IMR-90 (cell line): ENCODE data around the gene RELL1. TPM values are rescaled to one million over a fixed set of nuclear protein-coding genes. Genes with fewer than 3 reads are reported as not detected.

Experiments
- ATAC-seq: fragments of 200-7000 bp; cut with Tn5 transposase; 2 replicates; pipeline ENCODE4 v1.9.1; 2020; ENCODE audit warnings: low read depth, mild to moderate bottlenecking, moderate library complexity
- BruUV-seq: library from RNA; stranded (reverse); fragments of 400-500 nt; replicated peaks from 2 replicates; lab custom pipeline; 2021; lab: Mats Ljungman, UMichigan
- CTCF ChIA-PET: fragments of 300-600 bp; formaldehyde crosslinking; extraction: SDS; loops from one replicate; lab custom pipeline; 2021; ENCODE audit warnings: antibody characterized with exemption; lab: Yijun Ruan, JAX
- POLR2A ChIA-PET: fragments of 300-600 bp; sonication (Branson Sonifier 250); formaldehyde crosslinking; loops from one replicate; lab custom pipeline; 2022; ENCODE audit warnings: antibody characterized with exemption; ENCODE audit not compliant: unreplicated experiment; lab: Charles Lee
- DNase-seq: peaks from one replicate; pipeline ENCODE4 v3.0.0; 2013
- H2AFZ ChIP-seq: replicated peaks from 2 replicates; pipeline ENCODE3; 2013; ENCODE audit warnings: low read length, mild to moderate bottlenecking; ENCODE audit not compliant: poor library complexity
- H2AK5ac ChIP-seq: 2 replicates; pipeline ENCODE4 v1.6.1; 2013; ENCODE audit warnings: low read depth, low read length, inconsistent platforms
- H2AK9ac ChIP-seq: replicated peaks from 2 replicates; pipeline ENCODE3; 2013; ENCODE audit warnings: mild to moderate bottlenecking, low read depth, low read length, moderate library complexity; ENCODE audit not compliant: poor library complexity
- H2BK120ac ChIP-seq: 2 replicates; pipeline ENCODE4 v1.6.1; 2013; ENCODE audit warnings: low read depth, low read length, inconsistent platforms
- H2BK15ac ChIP-seq: 3 replicates; pipeline ENCODE4 v1.6.1; 2013; ENCODE audit warnings: low read depth, low read length, inconsistent platforms
- H2BK20ac ChIP-seq: 2 replicates; pipeline ENCODE4 v1.6.1; 2013; ENCODE audit warnings: low read depth, mild to moderate bottlenecking, inconsistent platforms, low read length, moderate library complexity
- H2BK5ac ChIP-seq: 2 replicates; pipeline ENCODE4 v1.6.1; 2013; ENCODE audit warnings: mild to moderate bottlenecking, low read depth, low read length, inconsistent platforms; ENCODE audit not compliant: poor library complexity, severe bottlenecking
- H3K14ac ChIP-seq: replicated peaks from 2 replicates; pipeline ENCODE4 v1.6.1; 2013; ENCODE audit warnings: low read depth, low read length, inconsistent platforms
- H3K18ac ChIP-seq: 2 replicates; pipeline ENCODE4 v1.6.1; 2013; ENCODE audit warnings: low read depth, low read length, control low read depth
- H3K23ac ChIP-seq: 2 replicates; pipeline ENCODE4 v1.6.1; 2013; ENCODE audit warnings: low read depth, low read length, inconsistent platforms
- H3K27ac ChIP-seq: 2 replicates; pipeline ENCODE4 v1.5.1; 2013; ENCODE audit warnings: mild to moderate bottlenecking, control low read depth, low read length; ENCODE audit not compliant: insufficient read depth
- H3K27me3 ChIP-seq: 2 replicates; pipeline ENCODE4 v1.6.1; 2013; ENCODE audit warnings: low read length; ENCODE audit not compliant: control insufficient read depth, insufficient read depth
- H3K36me3 ChIP-seq: 2 replicates; pipeline ENCODE4 v1.6.1; 2013; ENCODE audit warnings: low read length, mixed read lengths; ENCODE audit not compliant: control insufficient read depth, insufficient read depth
- H3K4ac ChIP-seq: 2 replicates; pipeline ENCODE4 v1.6.1; 2013; ENCODE audit warnings: low read depth, low read length, inconsistent platforms
- H3K4me1 ChIP-seq: 2 replicates; pipeline ENCODE4 v1.6.1; 2013; ENCODE audit warnings: low read length, mixed read lengths; ENCODE audit not compliant: control insufficient read depth, insufficient read depth
- H3K4me2 ChIP-seq: 2 replicates; pipeline ENCODE4 v1.6.1; 2013; ENCODE audit warnings: low read depth, mild to moderate bottlenecking, control low read depth, low read length, moderate library complexity
- H3K4me3 ChIP-seq: 2 replicates; pipeline ENCODE4 v1.5.1; 2013; ENCODE audit warnings: low read depth, mild to moderate bottlenecking, control low read depth, low read length, moderate library complexity; ENCODE audit not compliant: insufficient read depth
- H3K56ac ChIP-seq: 2 replicates; pipeline ENCODE4 v1.6.1; 2013; ENCODE audit warnings: low read length, inconsistent platforms; ENCODE audit not compliant: insufficient read depth; ENCODE audit errors: extremely low read depth
- H3K79me1 ChIP-seq, 2 experiments: 2 replicates each; pipeline ENCODE4 v1.6.1; 2013; ENCODE audit warnings: low read length in 2 of 2, inconsistent platforms in 1 of 2, low read depth in 1 of 2
- H3K9ac ChIP-seq: 2 replicates; pipeline ENCODE4 v1.6.1; 2013; ENCODE audit warnings: low read depth, low read length, control low read depth
- H3K9me1 ChIP-seq: 2 replicates; pipeline ENCODE4 v1.6.1; 2013; ENCODE audit warnings: low read length, inconsistent platforms; ENCODE audit not compliant: insufficient read depth
- H3K9me3 ChIP-seq: 2 replicates; pipeline ENCODE4 v1.6.1; 2013; ENCODE audit warnings: low read length; ENCODE audit not compliant: control insufficient read depth, insufficient read depth
- H4K20me1 ChIP-seq: 2 replicates; pipeline ENCODE4 v1.6.1; 2013; ENCODE audit warnings: low read length, inconsistent platforms; ENCODE audit not compliant: insufficient read depth
- H4K5ac ChIP-seq: 2 replicates; pipeline ENCODE4 v1.6.1; 2013; ENCODE audit warnings: mild to moderate bottlenecking, low read depth, low read length, control low read depth
- H4K8ac ChIP-seq, 2 experiments: 2 replicates each; pipeline ENCODE4 v1.6.1; 2013; ENCODE audit warnings: low read depth in 2 of 2, low read length in 2 of 2, control low read depth in 1 of 2, inconsistent platforms in 1 of 2
- H4K91ac ChIP-seq: 2 replicates; pipeline ENCODE4 v1.6.1; 2013; ENCODE audit warnings: low read depth, low read length, inconsistent platforms; ENCODE audit not compliant: insufficient read depth
- CEBPB ChIP-seq: IDR thresholded peaks from 2 replicates; pipeline ENCODE4 v1.6.1; 2012; ENCODE audit warnings: low read depth, low read length, improper control_type of control experiment
- CHD1 ChIP-seq: IDR thresholded peaks from 2 replicates; pipeline ENCODE4 v1.6.1; 2012; ENCODE audit warnings: low read depth, low read length, improper control_type of control experiment
- ELK1 ChIP-seq: fragments of 150-350 bp; IDR thresholded peaks from 2 replicates; pipeline ENCODE4 v1.6.1; 2016; ENCODE audit warnings: low read depth, mild to moderate bottlenecking, low read length, moderate library complexity, borderline replicate concordance
- MXI1 ChIP-seq: IDR thresholded peaks from 2 replicates; pipeline ENCODE4 v1.6.1; 2012; ENCODE audit warnings: low read depth, mild to moderate bottlenecking, low read length, moderate library complexity, borderline replicate concordance
- NFE2L2 ChIP-seq: fragments of 150-350 bp; IDR thresholded peaks from 2 replicates; pipeline ENCODE4 v1.6.1; 2016; ENCODE audit warnings: low read depth, mild to moderate bottlenecking, low read length
- POLR2A ChIP-seq: IDR thresholded peaks from 2 replicates; pipeline ENCODE4 v1.6.1; 2012; ENCODE audit warnings: mild to moderate bottlenecking, low read depth, low read length
- RFX5 ChIP-seq: IDR thresholded peaks from 2 replicates; pipeline ENCODE4 v1.8.0; 2012; ENCODE audit warnings: low read depth, mild to moderate bottlenecking, low read length, moderate library complexity
- SMC3 ChIP-seq: fragments of 150-350 bp; IDR thresholded peaks from 2 replicates; pipeline ENCODE4 v1.6.1; 2016; ENCODE audit warnings: low read depth, mild to moderate bottlenecking, antibody characterized with exemption, low read length, moderate library complexity
- WGBS, 2 experiments: methylation state at CpG; one replicate each; pipeline versions ENCODE4 v1.1.5 to v1.1.7; 2013; ENCODE audit warnings: missing lambda C conversion rate in 2 of 2; ENCODE audit not compliant: insufficient read length in 1 of 2; ENCODE audit errors: extremely low coverage in 2 of 2; 5-methylcytosine and 5-hydroxymethylcytosine counted together
- dilution Hi-C: fragments of 300-500 bp; cut with HindIII; formaldehyde crosslinking; loops from one replicate; pipeline ENCODE4 v1.14.3; 2018; ENCODE audit warnings: low sequenced_read_pairs; ENCODE audit not compliant: unreplicated experiment
- in situ Hi-C: fragments of 300-500 bp; cut with MboI; formaldehyde crosslinking; loops from 3 replicates; pipeline ENCODE4 v1.14.3; 2019; ENCODE audit warnings: low sequenced_read_pairs, inconsistent platforms, mixed read lengths
- intact Hi-C: fragments of 100-400 bp; cut with micrococcal nuclease; formaldehyde crosslinking; loops from 2 replicates; pipeline ENCODE4 v1.10.0; 2022
- polyA plus RNA-seq, 3 experiments: library from polyadenylated mRNA; depleted of rRNA; stranded (reverse); fragments of >200 nt; gene quantifications; 2 replicates each; pipeline ENCODE4 v1.2.3, GENCODE V29; 2012; ENCODE audit warnings: low replicate concordance in 1 of 3
- total RNA-seq: library from RNA; depleted of rRNA; stranded (reverse); fragments of >200 nt; gene quantifications from 2 replicates; pipeline ENCODE4 v1.2.3, GENCODE V29; 2012
- TF ChIP-seq, protein P1 (sequence below): conservative IDR thresholded peaks from 2 replicates; pipeline ENCODE4 v1.5.1; 2012; ENCODE audit warnings: mild to moderate bottlenecking, low read depth, low read length, improper control_type of control experiment

Gene RELL1
- total and polyA plus RNA-seq, 2 of the 4 experiments (the other 2 are of a cell fraction), result 6.8 to 39.6 TPM

- ATAC-seq, result no peak
- in situ Hi-C loops, result no loop called here
- CTCF ChIA-PET, result no interaction called here
These were observed 23.9 kb downstream of the RELL1 start for GRCh38 chr4:37662251-37662650.

More at GRCh38 chr4:37662251-37662650, 23.9 kb downstream of the RELL1 start:
- H2BK5ac ChIP-seq, result no peak overlapping the region
- no peak overlapping the region for H3K27ac ChIP-seq
- H2BK20ac ChIP-seq, result no peak overlapping the region
- H4K8ac ChIP-seq, result no peak overlapping the region
- H3K23ac ChIP-seq, result no peak overlapping the region
- H3K56ac ChIP-seq, result no peak overlapping the region
- WGBS, 2 experiments, result no CpG with 5 or more reads among the region's 1 CpG
- H3K9me3 ChIP-seq, result no peaks in the 10 kb centered on the region
- no peak for TF ChIP-seq MXI1
- TF ChIP-seq RFX5, result no peak
- TF ChIP-seq, protein P1, sequence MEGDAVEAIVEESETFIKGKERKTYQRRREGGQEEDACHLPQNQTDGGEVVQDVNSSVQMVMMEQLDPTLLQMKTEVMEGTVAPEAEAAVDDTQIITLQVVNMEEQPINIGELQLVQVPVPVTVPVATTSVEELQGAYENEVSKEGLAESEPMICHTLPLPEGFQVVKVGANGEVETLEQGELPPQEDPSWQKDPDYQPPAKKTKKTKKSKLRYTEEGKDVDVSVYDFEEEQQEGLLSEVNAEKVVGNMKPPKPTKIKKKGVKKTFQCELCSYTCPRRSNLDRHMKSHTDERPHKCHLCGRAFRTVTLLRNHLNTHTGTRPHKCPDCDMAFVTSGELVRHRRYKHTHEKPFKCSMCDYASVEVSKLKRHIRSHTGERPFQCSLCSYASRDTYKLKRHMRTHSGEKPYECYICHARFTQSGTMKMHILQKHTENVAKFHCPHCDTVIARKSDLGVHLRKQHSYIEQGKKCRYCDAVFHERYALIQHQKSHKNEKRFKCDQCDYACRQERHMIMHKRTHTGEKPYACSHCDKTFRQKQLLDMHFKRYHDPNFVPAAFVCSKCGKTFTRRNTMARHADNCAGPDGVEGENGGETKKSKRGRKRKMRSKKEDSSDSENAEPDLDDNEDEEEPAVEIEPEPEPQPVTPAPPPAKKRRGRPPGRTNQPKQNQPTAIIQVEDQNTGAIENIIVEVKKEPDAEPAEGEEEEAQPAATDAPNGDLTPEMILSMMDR, result no peak
- TF ChIP-seq ELK1, result no peak
- TF ChIP-seq SMC3, result no peak
- no peak for TF ChIP-seq NFE2L2
- TF ChIP-seq POLR2A, result no peak
- TF ChIP-seq CEBPB, result no peak
- TF ChIP-seq CHD1, result no peak
- no peaks in the 10 kb centered on the region for H4K20me1 ChIP-seq
- H2AFZ ChIP-seq, result no peak overlapping the region
- H2AK9ac ChIP-seq, result no peak overlapping the region
- H3K79me1 ChIP-seq, result peaks cover 27 to 75% of the 10 kb centered on the region in 2 experiments
- H2BK15ac ChIP-seq, result no peak overlapping the region
- no peaks in the 10 kb centered on the region; the same call in 1 of the 2 replicates for H3K36me3 ChIP-seq
- no peaks in the 10 kb centered on the region for H3K27me3 ChIP-seq
- H3K4me1 ChIP-seq, result peaks cover 24% of the 10 kb centered on the region
- no peak overlapping the region for H3K18ac ChIP-seq
- H3K9me1 ChIP-seq, result peaks cover 21% of the 10 kb centered on the region
- no peak overlapping the region for H4K91ac ChIP-seq
- H2BK120ac ChIP-seq, result no peak overlapping the region
- H3K4me2 ChIP-seq, result no peak overlapping the region
- no peak for DNase-seq
- no peak overlapping the region for H3K4ac ChIP-seq
- H3K4me3 ChIP-seq, result no peak overlapping the region
- H2AK5ac ChIP-seq, result no peak overlapping the region
- POLR2A ChIA-PET, result no interaction called here
- no peak overlapping the region for H3K14ac ChIP-seq
- no TSS peak for BruUV-seq
- dilution Hi-C loops, result no loop called here
- intact Hi-C loops, result no loop called here
- no peak overlapping the region for H4K5ac ChIP-seq
- H3K9ac ChIP-seq, result no peak overlapping the region
